Fibroblast of skin of left biceps (primary cell): Measurements from ENCODE around the gene RGS10.
"Not testable (repeated sequence)": the region's sequence is repeated elsewhere in the genome, so short reads cannot be mapped to it uniquely, and the experiment has no call there.

Experiments used
- DNase-seq, 2 experiments: peaks; one replicate each; pipeline ENCODE4 v3.0.0-alpha.2; 2013; ENCODE audit warnings: low read depth in 2 of 2

The RGS10 gene

GRCh38 chr10:119469325-119469707 lies 73.2 kb downstream of the RGS10 start:
- no peak for DNase-seq

- DNase-seq: no peak
These were observed 73.8 kb downstream of the RGS10 start for GRCh38 chr10:119468542-119469324.

- no peak for DNase-seq
These were observed 75.9 kb downstream of the RGS10 start for GRCh38 chr10:119466655-119467054.

- DNase-seq: no peak
These were observed 76.4 kb downstream of the RGS10 start for GRCh38 chr10:119466076-119466475.

GRCh38 chr10:119465085-119465484 lies 77.4 kb downstream of the RGS10 start:
- DNase-seq: no peak

DNA sequence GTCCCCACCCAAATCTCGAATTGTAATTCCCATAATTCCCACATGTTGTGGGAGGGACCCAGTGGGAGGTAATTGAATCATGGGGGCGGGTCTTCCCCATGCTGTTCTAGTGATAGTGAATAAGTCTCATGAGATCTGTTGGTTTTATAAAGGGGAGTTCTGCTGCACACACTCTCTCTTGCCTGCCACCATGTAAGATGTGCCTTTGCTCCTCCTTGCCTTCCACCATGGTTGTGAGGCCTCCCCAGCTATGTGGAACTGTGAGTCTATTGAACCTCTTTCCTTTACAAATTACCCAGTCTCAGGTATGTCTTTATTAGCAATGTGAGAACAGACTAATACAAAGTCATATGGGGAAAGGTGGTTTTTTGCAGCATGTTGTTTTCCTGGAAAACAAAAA lies 79.3 kb downstream of the RGS10 start:
- DNase-seq: not testable (repeated sequence)

- no peak for DNase-seq
These were observed 79.7 kb downstream of the RGS10 start for GRCh38 chr10:119462773-119463172.

- DNase-seq: no peak
These were observed 80.6 kb downstream of the RGS10 start for GRCh38 chr10:119461923-119462322.

DNA sequence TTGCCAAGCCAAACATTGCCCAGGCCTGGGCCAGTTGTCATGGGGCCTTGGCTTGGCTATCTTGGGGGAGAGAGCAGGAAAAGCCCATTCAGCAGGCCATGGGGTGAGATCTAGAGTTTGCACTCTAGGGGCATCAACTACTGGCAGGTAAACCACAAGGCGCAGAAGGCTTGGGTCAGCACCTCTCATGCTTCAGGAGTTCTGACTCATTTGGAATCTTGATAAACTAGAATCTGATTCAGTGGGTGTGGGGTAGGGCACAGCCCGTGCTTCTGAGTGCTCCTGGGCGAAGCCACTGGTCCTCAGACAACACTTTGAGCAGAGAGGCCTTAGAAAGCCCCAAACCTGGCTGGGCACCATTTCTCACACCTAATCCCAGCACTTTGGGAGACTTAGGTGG lies 81.1 kb downstream of the RGS10 start:
- DNase-seq: no peak

- DNase-seq: no peak
These were observed 81.9 kb downstream of the RGS10 start for GRCh38 chr10:119460369-119461195.

DNA sequence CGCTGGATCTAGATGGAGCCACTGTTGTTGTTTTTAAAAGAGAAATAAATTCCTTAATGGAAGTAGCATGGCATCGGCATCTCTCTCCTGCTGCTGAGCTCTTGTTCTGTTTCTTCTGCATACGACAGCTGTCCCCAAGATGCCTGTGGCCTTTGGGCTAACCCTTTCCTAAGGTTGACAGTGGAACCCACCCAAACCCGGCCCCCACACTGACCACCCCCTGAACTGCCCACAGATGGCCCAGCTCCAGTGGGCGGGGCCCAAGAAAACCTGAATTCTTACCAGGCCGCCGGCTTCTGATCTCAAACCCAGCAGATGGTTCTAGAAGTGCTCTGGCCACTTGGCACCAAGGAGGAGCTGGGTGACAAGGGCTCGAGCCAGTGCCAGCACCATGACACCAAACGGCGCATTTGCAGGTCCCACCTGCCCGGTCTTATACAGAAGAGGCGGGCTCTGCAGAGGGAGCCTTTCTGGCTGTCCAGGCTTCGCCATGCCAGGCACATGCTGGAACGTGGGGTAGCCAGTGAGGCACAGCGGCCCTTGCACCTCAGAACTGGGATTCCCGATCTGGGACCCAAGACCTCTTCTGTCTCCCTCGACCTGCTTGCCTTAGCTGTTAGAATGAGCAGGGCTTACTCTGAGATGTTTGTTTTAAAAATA lies 82.7 kb downstream of the RGS10 start:
- DNase-seq: no peak

DNA sequence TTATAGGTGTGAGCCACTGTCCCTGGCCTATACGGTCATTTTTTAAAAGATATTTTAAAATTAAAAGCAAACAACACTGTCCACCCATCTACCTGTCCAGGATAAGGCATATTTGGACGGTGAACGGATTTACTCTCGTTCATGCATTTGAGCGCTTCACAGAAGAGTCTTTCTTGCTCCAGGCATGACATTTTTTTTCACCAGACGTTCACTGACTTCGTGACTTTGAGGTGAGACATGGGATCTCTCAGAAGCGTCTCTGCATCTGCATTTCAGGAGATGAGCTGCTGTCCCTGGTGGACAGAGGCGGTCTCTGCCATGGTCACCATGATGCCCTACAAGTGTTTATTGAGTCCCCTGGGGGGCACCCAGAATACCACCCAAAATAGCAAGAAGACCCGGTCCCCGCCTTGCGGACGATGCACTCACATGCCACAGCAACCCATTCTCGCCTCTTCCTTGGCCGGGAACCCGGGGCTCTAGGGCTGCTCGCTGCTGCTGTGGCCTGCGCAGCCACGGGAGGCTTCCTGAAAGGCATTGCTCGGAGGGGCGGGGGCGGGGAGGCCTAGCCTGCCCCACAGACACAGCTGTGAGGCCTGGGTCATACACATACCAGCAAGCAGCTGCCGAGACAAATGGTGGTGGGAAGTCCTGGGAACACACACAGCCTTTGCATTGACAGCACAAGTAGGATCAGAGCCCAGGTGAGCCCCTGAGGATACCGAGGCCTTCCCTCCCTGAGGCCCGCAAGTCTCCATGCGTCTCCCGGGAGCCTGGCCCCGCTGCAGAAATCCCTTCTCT lies 84.4 kb downstream of the RGS10 start:
- DNase-seq: no peak

DNA sequence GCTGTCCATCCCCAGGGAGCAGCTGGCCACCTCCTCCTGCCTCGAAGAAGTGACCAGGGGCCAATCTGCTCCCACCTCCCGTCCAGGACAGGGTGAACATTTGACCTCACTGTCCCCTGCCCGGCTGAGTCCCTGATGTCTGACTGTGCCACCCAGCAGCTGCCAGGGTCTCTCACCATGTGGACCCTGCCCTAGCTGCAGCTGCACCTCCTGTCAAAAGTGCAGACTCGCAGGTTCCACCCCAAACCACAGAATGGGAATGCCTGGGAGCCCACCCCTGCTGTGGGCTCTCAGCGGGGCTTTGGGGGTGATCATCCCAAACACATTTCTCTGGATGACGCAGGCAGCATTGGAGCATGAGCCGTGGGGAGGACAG lies 86.1 kb downstream of the RGS10 start:
- DNase-seq: no peak

DNA sequence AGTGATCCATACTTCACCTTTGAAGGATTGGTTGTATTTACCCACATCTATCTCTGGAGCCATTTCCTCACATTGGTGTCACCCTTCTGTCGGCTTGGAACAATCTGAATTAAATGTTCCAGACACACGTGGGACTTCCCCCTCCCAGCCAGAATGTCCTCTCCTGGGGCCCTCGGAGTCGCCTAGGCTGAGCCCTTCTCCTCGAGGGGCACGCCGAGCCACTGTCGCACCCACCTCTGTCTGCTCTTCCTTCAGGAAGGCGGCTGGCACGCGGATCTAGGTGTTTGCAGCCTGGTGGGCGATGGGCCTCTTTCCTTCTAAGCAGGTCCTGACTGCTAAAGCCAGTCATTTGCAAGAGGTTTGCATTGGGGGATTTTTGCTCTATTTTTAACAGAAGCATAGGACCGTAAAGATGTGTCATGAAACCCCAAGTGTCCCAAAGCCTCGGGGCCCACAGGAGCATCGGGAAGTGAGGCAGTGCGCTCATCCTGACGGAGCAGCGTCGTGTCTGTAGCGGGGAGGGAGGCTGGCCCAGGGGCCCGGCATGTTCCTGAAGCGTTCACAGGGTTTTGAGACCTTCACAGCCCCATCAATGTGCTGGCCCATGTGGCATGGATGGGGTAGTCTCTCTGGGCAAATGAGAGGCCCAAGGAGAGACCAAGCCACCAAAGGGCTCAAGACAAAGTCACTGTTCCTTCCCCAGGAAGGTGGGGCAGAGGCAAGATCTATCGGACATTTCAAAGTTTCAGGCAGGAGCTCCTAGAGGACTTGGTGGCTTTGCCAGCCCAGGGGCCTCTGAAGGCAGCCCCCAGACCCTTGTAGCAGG lies 86.7 kb downstream of the RGS10 start:
- no peak for DNase-seq

DNA sequence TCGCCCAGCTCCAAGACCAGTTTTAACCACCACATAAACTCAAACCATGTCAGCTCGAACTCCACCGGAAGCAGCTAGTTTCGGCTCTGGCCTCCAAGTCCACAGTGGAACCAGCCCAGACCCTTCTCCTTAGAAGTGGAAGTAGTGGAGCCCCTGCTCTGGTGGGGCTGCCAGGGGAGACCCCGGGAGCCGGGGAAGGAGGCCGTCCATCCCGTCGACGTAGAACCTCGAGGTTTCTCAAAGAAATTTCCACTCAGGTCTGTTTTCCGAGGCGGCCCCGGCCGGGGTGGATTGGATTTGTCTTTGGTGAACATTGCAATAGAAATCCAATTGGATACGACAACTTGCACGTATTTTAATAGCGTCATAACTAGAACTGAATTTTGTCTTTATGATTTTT lies 87.5 kb downstream of the RGS10 start:
- no peak for DNase-seq

DNA sequence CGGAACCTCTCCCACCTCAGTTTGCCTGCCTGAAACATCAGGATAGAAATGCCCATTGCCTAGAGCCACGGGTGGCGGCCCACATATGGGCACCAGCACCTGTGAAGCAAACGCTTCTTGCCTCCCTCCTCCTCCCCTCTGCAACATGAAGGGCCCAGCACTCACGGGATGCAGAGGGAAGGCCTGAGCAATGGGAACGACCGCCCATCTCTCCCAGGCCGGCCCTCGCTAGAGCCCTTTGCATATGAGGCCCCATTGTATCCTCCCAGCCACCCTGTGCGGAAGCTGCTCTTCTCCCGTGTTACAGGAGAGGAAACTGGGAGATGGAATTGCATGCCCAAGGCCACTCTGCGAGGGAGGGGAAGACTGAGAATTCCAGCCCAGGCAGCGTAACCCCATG lies 88.2 kb downstream of the RGS10 start:
- no peak for DNase-seq

DNA sequence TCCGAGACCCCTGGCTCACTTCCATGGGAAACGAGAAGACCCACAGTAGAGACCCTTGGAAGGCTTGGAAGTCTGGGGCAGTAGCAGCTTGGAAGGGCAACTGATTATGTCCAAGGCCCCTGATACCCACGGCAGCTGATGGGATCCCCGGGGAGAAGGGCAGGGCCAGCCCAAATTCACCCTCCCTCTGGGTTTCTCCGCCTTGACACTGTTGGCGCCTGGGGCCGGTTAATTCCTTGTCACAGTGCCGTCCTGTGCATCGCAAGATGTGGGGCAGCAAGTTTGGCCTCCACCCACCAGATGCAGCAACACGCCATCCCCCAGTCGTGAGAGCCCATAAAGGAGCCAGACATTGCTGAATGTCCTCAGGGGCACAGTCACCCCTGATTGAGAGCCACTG lies 89.2 kb downstream of the RGS10 start:
- DNase-seq: no peak

GRCh38 chr10:119452396-119452795 lies 90.1 kb downstream of the RGS10 start:
- no peak for DNase-seq

DNA sequence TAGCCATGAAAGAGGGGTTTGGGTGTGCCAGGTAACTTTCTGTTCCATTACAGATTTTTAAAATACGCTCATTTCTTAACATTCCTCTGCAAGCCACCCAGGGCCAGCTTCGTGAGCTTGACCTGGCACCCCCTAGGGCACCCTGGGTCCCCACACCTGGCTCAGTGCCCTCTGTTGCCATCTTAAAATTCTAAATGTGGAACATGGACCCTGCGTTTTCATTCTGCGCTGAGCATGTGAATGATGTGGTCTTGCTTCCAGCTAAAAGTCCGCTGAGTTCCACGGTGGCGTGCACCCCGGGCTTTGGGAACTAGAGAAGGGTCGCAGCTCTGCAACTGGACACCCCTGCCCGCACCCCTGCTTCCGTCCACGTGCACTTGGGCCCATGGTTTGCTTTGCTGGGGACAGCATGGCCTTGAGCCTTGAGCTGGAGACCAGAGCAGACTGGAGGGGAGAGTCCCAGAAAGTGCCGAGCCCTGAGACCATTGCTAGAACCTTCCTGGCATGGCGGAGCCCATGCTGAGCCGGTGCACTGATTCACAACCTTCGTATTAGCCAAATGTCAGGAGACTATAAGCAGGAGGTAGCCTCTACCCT lies 91.1 kb downstream of the RGS10 start:
- DNase-seq: no peak

GRCh38 chr10:119450606-119451299 lies 91.8 kb downstream of the RGS10 start:
- no peak for DNase-seq
